ENCODE data around the gene POTEF. TPM values are rescaled to one million over a fixed set of nuclear protein-coding genes. Genes with fewer than 3 reads are reported as not detected.
"Not testable (repeated sequence)": the region's sequence is repeated elsewhere in the genome, so short reads cannot be mapped to it uniquely, and the experiment has no call there.

Gene POTEF
- polyA plus RNA-seq, 1 donor from 2014 or later: 1.0 TPM

DNA sequence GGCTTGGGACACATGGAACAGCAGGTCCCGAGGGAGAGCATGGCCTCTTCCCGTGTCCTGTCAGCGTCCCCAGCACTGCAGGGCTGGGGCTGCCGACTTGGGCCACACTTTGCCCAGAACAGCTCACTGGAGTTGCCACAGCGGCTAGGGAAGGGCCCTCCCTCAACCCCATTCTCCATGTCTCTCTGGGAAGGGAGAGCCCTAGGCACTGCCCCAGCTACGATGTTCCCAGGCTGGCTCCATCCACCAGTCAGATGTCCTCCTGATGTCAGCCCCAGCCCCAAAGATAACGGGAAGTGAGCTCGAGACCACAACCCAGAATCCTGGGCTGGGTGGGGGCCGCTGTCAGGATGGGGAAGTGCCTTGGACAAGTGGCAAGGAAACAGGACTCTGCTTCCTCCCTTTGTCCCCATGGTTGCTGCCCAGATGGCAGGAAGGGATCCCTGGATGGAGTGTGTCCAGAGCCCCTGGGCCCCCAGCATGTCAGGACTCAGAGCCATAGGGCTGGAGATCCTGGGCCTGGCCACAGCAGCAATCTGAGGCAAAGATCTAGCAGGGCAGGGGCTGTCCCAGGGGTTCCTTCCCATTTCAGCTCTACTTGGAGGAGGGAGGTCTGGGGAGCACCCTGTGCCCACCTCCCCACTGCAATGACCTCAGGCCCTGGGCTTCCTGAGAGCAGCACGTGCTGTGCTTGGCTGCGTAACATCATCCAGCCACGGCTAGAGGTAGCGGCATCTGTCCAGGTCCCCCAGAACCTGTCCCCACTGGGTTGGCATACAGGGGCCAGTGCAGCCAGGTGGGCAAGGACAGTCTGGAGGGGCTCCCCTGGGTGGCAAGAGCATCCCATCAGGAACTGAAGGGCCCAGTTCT lies 13.6 kb upstream of the POTEF start:
- H3K36me3 ChIP-seq (ENCODE audit: insufficient read depth, low read length); H3K4me2 ChIP-seq (ENCODE audit: low read length); H4K20me1 ChIP-seq (ENCODE audit: insufficient read depth); H2AFZ ChIP-seq (ENCODE audit: low read depth, low read length); H3K79me2 ChIP-seq (replicated peaks; ENCODE audit: insufficient read depth, low read length); H3K9me3 ChIP-seq (ENCODE audit: low read length); H3K9me2 ChIP-seq (ENCODE audit: insufficient read depth, low read length); H3K27ac ChIP-seq (ENCODE audit: low read length); H3K9ac ChIP-seq (ENCODE audit: low read length); H3K27me3 ChIP-seq (ENCODE audit: insufficient read depth, low read depth, low read length); H3K4me3 ChIP-seq (ENCODE audit: low read length); H3F3A ChIP-seq (ENCODE audit: insufficient read depth, low read length, poor library complexity, severe bottlenecking): not testable (repeated sequence)

DNA sequence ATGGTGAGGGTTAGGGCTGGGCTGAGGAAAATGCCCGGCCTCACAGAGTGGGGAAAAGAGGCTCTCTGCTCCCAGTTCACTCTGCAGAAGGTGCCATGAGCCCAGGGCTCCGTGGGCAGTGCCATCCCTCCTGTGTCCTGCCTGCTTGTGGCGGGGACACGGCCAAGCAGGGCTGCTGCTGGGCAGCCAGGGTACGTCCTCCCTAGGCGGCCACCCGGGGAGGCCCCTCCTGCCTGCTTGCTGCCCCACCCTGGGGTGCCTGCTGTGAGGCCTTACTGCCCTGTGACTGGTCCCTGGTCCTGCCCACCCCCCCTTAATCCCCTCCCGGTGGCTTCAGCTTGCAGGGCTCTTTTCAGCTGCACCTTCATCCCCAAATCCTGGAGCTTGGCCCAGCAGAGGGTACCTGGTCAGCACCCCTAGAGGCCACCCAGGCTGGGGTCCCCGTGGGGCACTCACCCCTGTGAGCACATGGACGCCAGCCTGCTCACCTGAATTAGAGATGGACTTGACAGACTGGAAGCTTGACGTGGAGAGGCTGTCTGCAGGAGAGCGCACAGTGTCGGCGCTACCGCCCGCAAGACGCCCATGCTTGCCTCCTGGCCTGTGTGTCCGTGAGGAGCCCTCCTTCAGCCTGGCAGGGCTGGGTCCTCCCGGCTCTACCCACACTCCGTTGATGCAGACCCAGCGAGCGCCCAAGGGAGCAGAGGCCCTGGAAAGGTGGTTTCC lies 12.8 kb upstream of the POTEF start:
- H2AFZ ChIP-seq (ENCODE audit: low read depth, low read length); H3K4me3 ChIP-seq (ENCODE audit: low read length); H3K36me3 ChIP-seq (ENCODE audit: insufficient read depth, low read length); H4K20me1 ChIP-seq (ENCODE audit: insufficient read depth); H3K4me2 ChIP-seq (ENCODE audit: low read length); H3K27ac ChIP-seq (ENCODE audit: low read length); H3K79me2 ChIP-seq (replicated peaks; ENCODE audit: insufficient read depth, low read length); H3K27me3 ChIP-seq (ENCODE audit: insufficient read depth, low read depth, low read length); H3K9me3 ChIP-seq (ENCODE audit: low read length); H3K9me2 ChIP-seq (ENCODE audit: insufficient read depth, low read length); H3K9ac ChIP-seq (ENCODE audit: low read length); H3F3A ChIP-seq (ENCODE audit: insufficient read depth, low read length, poor library complexity, severe bottlenecking): not testable (repeated sequence)

DNA sequence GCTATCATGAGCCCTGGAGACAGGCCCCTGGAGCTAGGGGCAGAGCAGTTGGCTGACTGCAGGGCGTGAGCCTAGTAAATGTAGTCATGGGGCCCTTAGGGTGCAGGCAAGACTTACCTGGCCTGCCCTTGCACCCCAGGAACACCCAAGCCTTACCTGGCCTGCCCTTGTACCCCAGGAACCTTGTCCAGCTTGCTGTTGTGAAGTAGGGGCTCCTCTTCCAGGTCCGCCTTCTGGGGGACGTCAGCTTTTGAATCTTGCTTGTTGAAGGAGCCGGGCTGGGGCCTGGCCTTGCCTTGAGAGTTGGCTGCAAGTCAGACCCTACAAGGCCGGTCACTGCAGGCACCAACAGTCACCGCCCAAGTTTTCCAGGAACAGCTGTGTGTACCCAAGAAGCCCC lies 12.0 kb upstream of the POTEF start:
- H3K9me2 ChIP-seq (ENCODE audit: insufficient read depth, low read length); H2AFZ ChIP-seq (ENCODE audit: low read depth, low read length); H3F3A ChIP-seq (ENCODE audit: insufficient read depth, low read length, poor library complexity, severe bottlenecking); H3K4me2 ChIP-seq (ENCODE audit: low read length); H3K9me3 ChIP-seq (ENCODE audit: low read length); H3K4me3 ChIP-seq (ENCODE audit: low read length); H3K36me3 ChIP-seq (ENCODE audit: insufficient read depth, low read length); H3K79me2 ChIP-seq (replicated peaks; ENCODE audit: insufficient read depth, low read length); H3K27ac ChIP-seq (ENCODE audit: low read length); H4K20me1 ChIP-seq (ENCODE audit: insufficient read depth); H3K9ac ChIP-seq (ENCODE audit: low read length); H3K27me3 ChIP-seq (ENCODE audit: insufficient read depth, low read depth, low read length): not testable (repeated sequence)

DNA sequence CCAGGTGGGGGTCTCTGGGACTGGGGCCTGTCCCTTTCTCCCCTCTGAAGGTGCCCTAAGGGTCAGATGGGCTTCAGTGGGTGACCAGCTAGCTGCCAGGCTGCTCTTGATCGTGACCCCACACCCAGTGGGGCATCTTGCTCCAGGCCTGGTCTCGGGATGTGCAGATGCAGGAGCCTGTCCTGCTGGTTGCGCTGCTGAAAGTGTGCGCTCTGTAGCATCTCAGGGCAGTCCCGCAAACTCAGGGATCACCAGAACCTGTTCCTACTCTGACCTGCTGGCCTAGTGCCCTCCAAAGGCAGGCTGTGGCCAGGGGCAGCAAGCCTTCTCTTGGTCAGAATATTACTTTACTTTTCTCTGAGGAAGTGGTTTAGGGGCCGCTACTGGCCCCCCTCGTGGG lies 11.5 kb upstream of the POTEF start:
- not testable (repeated sequence) for H3K27me3 ChIP-seq (ENCODE audit: insufficient read depth, low read depth, low read length); H3K79me2 ChIP-seq (replicated peaks; ENCODE audit: insufficient read depth, low read length); H3K9me3 ChIP-seq (ENCODE audit: low read length); H2AFZ ChIP-seq (ENCODE audit: low read depth, low read length); H3K9ac ChIP-seq (ENCODE audit: low read length); H3K36me3 ChIP-seq (ENCODE audit: insufficient read depth, low read length); H3K4me2 ChIP-seq (ENCODE audit: low read length); H3K9me2 ChIP-seq (ENCODE audit: insufficient read depth, low read length); H4K20me1 ChIP-seq (ENCODE audit: insufficient read depth); H3K27ac ChIP-seq (ENCODE audit: low read length); H3F3A ChIP-seq (ENCODE audit: insufficient read depth, low read length, poor library complexity, severe bottlenecking); H3K4me3 ChIP-seq (ENCODE audit: low read length)

DNA sequence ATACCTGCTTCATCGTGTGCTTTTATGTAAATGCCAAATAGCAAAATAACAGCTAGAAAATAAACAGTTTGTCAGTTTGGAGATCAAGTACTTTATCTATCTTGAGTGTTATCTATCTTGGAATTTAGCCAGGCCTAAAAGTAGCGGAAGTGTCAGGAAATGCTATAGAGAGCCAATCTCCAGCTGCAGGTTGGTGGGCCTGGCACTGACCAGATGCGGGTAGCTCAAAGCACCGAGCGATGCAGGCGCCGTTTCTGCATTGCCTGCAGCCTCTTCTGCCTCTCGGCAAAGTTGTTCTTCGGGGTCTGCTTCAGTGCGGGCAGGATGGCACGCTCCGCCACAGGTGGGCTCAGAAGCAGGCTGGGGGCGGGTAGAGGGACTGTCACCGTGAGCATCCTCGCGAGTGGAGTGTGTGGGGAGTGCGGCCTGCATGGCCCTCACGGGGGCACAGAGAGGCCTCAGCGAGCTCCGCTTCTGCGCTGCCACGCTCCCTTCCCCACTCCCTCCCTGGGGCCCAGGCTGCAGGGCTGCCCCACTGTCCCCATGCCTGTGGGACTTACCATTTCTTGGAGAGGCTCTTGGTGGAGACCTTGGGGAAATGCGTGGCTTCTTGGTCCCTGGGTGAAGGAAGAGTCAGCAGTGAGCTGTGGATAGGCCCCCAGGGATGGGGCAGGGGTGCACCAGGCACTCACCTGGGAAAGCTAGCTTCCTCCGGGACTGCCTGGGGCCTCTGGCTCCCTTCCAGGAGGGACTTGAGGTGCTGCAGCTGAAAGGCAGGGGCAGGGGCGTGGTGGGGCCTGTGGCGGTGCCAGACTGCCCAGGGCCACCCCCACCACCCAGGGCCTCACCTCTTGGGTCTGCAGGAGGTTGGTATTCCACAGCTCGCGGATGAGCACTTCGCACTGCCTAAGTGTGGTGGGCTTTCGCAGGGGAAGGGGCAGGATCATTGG lies 10.6 kb upstream of the POTEF start:
- not testable (repeated sequence) for H3K9me2 ChIP-seq (ENCODE audit: insufficient read depth, low read length); H3K27ac ChIP-seq (ENCODE audit: low read length); H3K9ac ChIP-seq (ENCODE audit: low read length); H3K36me3 ChIP-seq (ENCODE audit: insufficient read depth, low read length); H3K27me3 ChIP-seq (ENCODE audit: insufficient read depth, low read depth, low read length); H3K4me3 ChIP-seq (ENCODE audit: low read length); H3K79me2 ChIP-seq (replicated peaks; ENCODE audit: insufficient read depth, low read length); H3F3A ChIP-seq (ENCODE audit: insufficient read depth, low read length, poor library complexity, severe bottlenecking); H3K9me3 ChIP-seq (ENCODE audit: low read length); H4K20me1 ChIP-seq (ENCODE audit: insufficient read depth); H3K4me2 ChIP-seq (ENCODE audit: low read length); H2AFZ ChIP-seq (ENCODE audit: low read depth, low read length)

DNA sequence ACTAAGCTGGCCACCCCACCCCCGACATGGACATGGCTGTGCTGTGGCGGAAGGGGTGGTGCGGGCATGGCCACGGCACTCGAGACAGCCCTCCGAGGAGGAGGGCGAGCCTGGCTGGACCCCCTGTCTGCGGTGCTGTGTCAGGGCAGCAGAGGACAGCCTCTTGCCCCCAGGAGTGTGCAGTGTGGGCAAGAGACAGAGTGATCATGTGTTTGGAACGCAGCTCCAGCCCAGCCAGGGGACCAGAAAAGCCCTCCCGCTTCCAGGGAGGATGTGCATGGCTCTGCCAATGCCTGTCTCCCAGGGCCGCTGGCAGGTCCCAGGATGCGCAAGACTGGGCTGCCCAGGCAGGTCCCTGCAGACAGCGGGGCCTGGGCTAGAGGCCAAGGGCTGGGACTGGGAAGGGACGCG lies 9.8 kb upstream of the POTEF start:
- not testable (repeated sequence) for H3K9me2 ChIP-seq (ENCODE audit: insufficient read depth, low read length); H3K36me3 ChIP-seq (ENCODE audit: insufficient read depth, low read length); H2AFZ ChIP-seq (ENCODE audit: low read depth, low read length); H3K9me3 ChIP-seq (ENCODE audit: low read length); H3K4me2 ChIP-seq (ENCODE audit: low read length); H3K27ac ChIP-seq (ENCODE audit: low read length); H3K4me3 ChIP-seq (ENCODE audit: low read length); H3K27me3 ChIP-seq (ENCODE audit: insufficient read depth, low read depth, low read length); H3F3A ChIP-seq (ENCODE audit: insufficient read depth, low read length, poor library complexity, severe bottlenecking); H3K9ac ChIP-seq (ENCODE audit: low read length); H3K79me2 ChIP-seq (replicated peaks; ENCODE audit: insufficient read depth, low read length); H4K20me1 ChIP-seq (ENCODE audit: insufficient read depth)

DNA sequence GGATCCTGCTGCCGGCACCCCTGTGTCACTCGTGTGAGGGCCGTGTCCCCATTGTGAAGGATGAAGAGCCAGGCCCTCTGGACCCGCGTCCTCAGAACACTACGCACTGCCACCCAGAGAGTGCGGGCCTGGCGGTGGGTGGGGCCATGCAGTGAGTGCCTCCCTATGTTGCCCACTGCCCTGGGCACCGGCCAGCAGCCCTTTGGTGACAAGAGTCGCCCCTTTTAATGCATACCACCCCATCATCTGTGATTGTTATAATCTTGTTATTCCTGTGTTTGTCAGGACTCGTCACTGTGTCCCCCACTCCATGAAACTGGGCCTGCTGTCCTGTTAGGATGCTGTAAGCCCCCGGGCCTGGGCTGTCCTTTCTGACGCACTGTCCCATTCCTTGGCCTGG lies 9.3 kb upstream of the POTEF start:
- not testable (repeated sequence) for H3K4me3 ChIP-seq (ENCODE audit: low read length); H4K20me1 ChIP-seq (ENCODE audit: insufficient read depth); H3K9me2 ChIP-seq (ENCODE audit: insufficient read depth, low read length); H3K9me3 ChIP-seq (ENCODE audit: low read length); H3F3A ChIP-seq (ENCODE audit: insufficient read depth, low read length, poor library complexity, severe bottlenecking); H3K9ac ChIP-seq (ENCODE audit: low read length); H3K27me3 ChIP-seq (ENCODE audit: insufficient read depth, low read depth, low read length); H2AFZ ChIP-seq (ENCODE audit: low read depth, low read length); H3K79me2 ChIP-seq (replicated peaks; ENCODE audit: insufficient read depth, low read length); H3K27ac ChIP-seq (ENCODE audit: low read length); H3K36me3 ChIP-seq (ENCODE audit: insufficient read depth, low read length); H3K4me2 ChIP-seq (ENCODE audit: low read length)
